ENCODE results near the gene UBE2K. TPM values are rescaled to one million over a fixed set of nuclear protein-coding genes. Genes with fewer than 3 reads are reported as not detected.

UBE2K gene
- polyA plus RNA-seq, 3 donors = 24.2 to 66.8 (median 50.0) TPM

DNA sequence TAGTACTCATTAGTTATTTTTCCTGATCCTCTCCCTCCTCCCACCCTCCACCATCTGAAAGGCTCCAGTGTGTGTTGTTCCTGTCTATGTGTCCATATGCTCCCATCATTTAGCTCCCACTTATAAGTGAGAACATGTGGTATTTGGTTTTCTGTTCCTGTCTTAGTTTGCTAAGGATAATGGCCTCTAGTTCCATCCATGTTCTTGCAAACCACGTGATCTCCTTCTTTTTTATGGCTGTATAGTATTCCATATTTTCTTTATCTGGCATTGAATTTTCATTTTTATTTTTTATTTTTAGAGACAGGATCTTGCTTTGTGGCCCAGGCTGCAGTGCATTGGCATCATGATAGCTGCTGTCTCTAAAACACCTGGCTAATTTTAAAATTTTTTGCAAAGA is 11.9 kb upstream of the UBE2K start:
- H3K36me3 ChIP-seq (replicated peaks in 1 of 2; ENCODE audit: control insufficient read depth in 1 of 2, insufficient read depth in 2 of 2, low read length in 2 of 2) = no peaks in the 10 kb centered on the region
- intact Hi-C loops (cut with micrococcal nuclease) = no loop called here
- no peaks in the 10 kb centered on the region for H4K20me1 ChIP-seq (ENCODE audit: insufficient read depth, low read length)
- no peaks in the 10 kb centered on the region for H3K9me3 ChIP-seq (replicated peaks in 1 of 2; ENCODE audit: control insufficient read depth in 1 of 2, insufficient read depth in 1 of 2, low read length in 2 of 2)
- no peak overlapping the region for H3K4me3 ChIP-seq (replicated peaks in 1 of 3; ENCODE audit: low read depth in 2 of 3, low read length in 3 of 3)
- H3K27me3 ChIP-seq (ENCODE audit: control insufficient read depth in 2 of 2, insufficient read depth in 2 of 2, low read length in 2 of 2) = no peaks in the 10 kb centered on the region
- no peak overlapping the region for H3K9ac ChIP-seq (ENCODE audit: insufficient read depth, low read length, poor library complexity, severe bottlenecking)
- Mint-ChIP-seq H3K27ac (no peak overlapping the region), H3K4me3 (no peak overlapping the region), H3K27me3 (ENCODE audit: low read depth in 3 of 3) (no peaks in the 10 kb centered on the region), H3K36me3 (no peaks in the 10 kb centered on the region), H3K4me1 (peaks cover 24% of the 10 kb centered on the region), H3K9me3 (peaks cover 0 to 3% (median 0%) of the 10 kb centered on the region in 7 donors)
- no peaks in the 10 kb centered on the region for H3K79me2 ChIP-seq (ENCODE audit: insufficient read depth, low read length)
- TF ChIP-seq, protein P1, sequence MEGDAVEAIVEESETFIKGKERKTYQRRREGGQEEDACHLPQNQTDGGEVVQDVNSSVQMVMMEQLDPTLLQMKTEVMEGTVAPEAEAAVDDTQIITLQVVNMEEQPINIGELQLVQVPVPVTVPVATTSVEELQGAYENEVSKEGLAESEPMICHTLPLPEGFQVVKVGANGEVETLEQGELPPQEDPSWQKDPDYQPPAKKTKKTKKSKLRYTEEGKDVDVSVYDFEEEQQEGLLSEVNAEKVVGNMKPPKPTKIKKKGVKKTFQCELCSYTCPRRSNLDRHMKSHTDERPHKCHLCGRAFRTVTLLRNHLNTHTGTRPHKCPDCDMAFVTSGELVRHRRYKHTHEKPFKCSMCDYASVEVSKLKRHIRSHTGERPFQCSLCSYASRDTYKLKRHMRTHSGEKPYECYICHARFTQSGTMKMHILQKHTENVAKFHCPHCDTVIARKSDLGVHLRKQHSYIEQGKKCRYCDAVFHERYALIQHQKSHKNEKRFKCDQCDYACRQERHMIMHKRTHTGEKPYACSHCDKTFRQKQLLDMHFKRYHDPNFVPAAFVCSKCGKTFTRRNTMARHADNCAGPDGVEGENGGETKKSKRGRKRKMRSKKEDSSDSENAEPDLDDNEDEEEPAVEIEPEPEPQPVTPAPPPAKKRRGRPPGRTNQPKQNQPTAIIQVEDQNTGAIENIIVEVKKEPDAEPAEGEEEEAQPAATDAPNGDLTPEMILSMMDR (IDR thresholded peaks at IDR 0.05) = no peak
- no peak overlapping the region for H2AFZ ChIP-seq (ENCODE audit: insufficient read depth, low read depth, low read length, poor library complexity, severe bottlenecking)
- H3K27ac ChIP-seq (ENCODE audit: low read depth in 1 of 2, low read length in 2 of 2) = no peak overlapping the region
- H3K4me1 ChIP-seq (ENCODE audit: control insufficient read depth in 1 of 2, insufficient read depth in 2 of 2, low read length in 2 of 2) = peaks cover 20 to 22% of the 10 kb centered on the region in 2 donors
- no CpG with 5 or more reads among the region's 1 CpG for WGBS (ENCODE audit: insufficient coverage)
- no peak overlapping the region for H3K4me2 ChIP-seq (replicated peaks; ENCODE audit: extremely low read depth, low read length, poor library complexity, severe bottlenecking)
- no peak for DNase-seq

DNA sequence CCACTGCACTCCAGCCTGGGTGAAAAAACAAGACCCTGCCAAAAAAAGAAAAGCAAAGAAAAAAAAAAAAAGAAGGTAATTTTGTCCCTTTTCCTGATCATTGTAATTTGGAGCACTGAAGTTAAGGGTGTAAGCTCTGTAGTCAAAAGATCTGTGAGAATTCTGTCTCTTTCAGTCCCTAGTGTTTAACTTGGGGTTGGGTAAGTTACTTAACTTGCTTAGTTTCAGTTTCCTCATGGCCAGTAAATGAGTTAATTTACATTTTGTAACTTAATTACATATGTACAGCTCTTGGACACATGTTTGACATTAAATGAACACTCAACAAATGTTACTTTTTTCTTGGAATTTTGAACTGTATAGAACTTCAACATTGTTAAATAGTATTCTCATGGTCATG is 10.9 kb upstream of the UBE2K start:
- H3K4me1 ChIP-seq (ENCODE audit: control insufficient read depth in 1 of 2, insufficient read depth in 2 of 2, low read length in 2 of 2) = peaks cover 11 to 16% of the 10 kb centered on the region in 2 donors
- H3K27ac Mint-ChIP-seq = no peak overlapping the region
- DNase-seq = no peak
- no peak overlapping the region for H3K4me2 ChIP-seq (replicated peaks; ENCODE audit: extremely low read depth, low read length, poor library complexity, severe bottlenecking)
- no peak overlapping the region for H3K4me3 Mint-ChIP-seq
- no peaks in the 10 kb centered on the region for H4K20me1 ChIP-seq (ENCODE audit: insufficient read depth, low read length)
- no peaks in the 10 kb centered on the region for H3K27me3 ChIP-seq (ENCODE audit: control insufficient read depth in 2 of 2, insufficient read depth in 2 of 2, low read length in 2 of 2)
- H2AFZ ChIP-seq (ENCODE audit: insufficient read depth, low read depth, low read length, poor library complexity, severe bottlenecking) = peak overlapping the region; percentile 37
- intact Hi-C loops (cut with micrococcal nuclease) = no loop called here
- no peak overlapping the region for H3K9ac ChIP-seq (ENCODE audit: insufficient read depth, low read length, poor library complexity, severe bottlenecking)
- H3K9me3 Mint-ChIP-seq = peaks cover 0 to 3% (median 0%) of the 10 kb centered on the region in 7 donors
- H3K36me3 Mint-ChIP-seq = no peaks in the 10 kb centered on the region
- TF ChIP-seq, protein P1 (IDR thresholded peaks at IDR 0.05) = no peak
- H3K27me3 Mint-ChIP-seq (ENCODE audit: low read depth in 3 of 3) = no peaks in the 10 kb centered on the region
- no peaks in the 10 kb centered on the region for H3K9me3 ChIP-seq (replicated peaks in 1 of 2; ENCODE audit: control insufficient read depth in 1 of 2, insufficient read depth in 1 of 2, low read length in 2 of 2)
- peaks cover 16% of the 10 kb centered on the region for H3K4me1 Mint-ChIP-seq
- H3K27ac ChIP-seq (ENCODE audit: low read depth in 1 of 2, low read length in 2 of 2) = no peak overlapping the region
- H3K79me2 ChIP-seq (ENCODE audit: insufficient read depth, low read length) = no peaks in the 10 kb centered on the region
- no peak overlapping the region for H3K4me3 ChIP-seq (replicated peaks in 1 of 3; ENCODE audit: low read depth in 2 of 3, low read length in 3 of 3)
- H3K36me3 ChIP-seq (replicated peaks in 1 of 2; ENCODE audit: control insufficient read depth in 1 of 2, insufficient read depth in 2 of 2, low read length in 2 of 2) = no peaks in the 10 kb centered on the region
